HL-60 (cell line): Measurements from ENCODE around the gene KIF12.

Experiments
- DNase-seq, 2 experiments: peaks; one replicate each; pipeline ENCODE4 v3.0.0-alpha.2; 2010 to 2020; ENCODE audit warnings: low read depth in 1 of 2, low spot score in 1 of 2
- H3K27ac ChIP-seq: fragments of 250-450 bp; sonication (Bioruptor Pico); replicated peaks from 2 replicates; pipeline ENCODE4 v1.5.1; 2020; ENCODE audit warnings: mild to moderate bottlenecking, moderate library complexity
- H3K27me3 ChIP-seq: fragments of 250-450 bp; sonication (Bioruptor Pico); 2 replicates; pipeline ENCODE4 v1.5.1; 2021; ENCODE audit warnings: mild to moderate bottlenecking, moderate library complexity; ENCODE audit not compliant: insufficient read depth, poor library complexity, severe bottlenecking
- H3K4me3 ChIP-seq: replicated peaks from 2 replicates; pipeline ENCODE4 v1.5.1; 2011; ENCODE audit warnings: mild to moderate bottlenecking, control low read depth, low read length; ENCODE audit not compliant: insufficient read depth
- GABPA ChIP-seq: IDR thresholded peaks from 2 replicates; pipeline ENCODE4 v1.6.1; 2012; ENCODE audit warnings: low read depth
- POLR2AphosphoS5 ChIP-seq: IDR thresholded peaks from 2 replicates; pipeline ENCODE4 v1.6.1; 2012; ENCODE audit warnings: low read depth
- SPI1 ChIP-seq: IDR thresholded peaks from 2 replicates; pipeline ENCODE4 v1.6.1; 2012; ENCODE audit warnings: low read depth, mild to moderate bottlenecking, borderline replicate concordance
- TF ChIP-seq, protein P1 (sequence below): IDR thresholded peaks from one replicate; pipeline ENCODE4 v1.5.1; 2011; ENCODE audit warnings: low read length, control low read depth, inconsistent platforms; ENCODE audit not compliant: insufficient read depth
- TF ChIP-seq, protein P2 (sequence below): IDR thresholded peaks from 2 replicates; pipeline ENCODE4 v1.6.1; 2012; ENCODE audit warnings: low read depth; ENCODE audit not compliant: insufficient replicate concordance

The KIF12 gene

DNA sequence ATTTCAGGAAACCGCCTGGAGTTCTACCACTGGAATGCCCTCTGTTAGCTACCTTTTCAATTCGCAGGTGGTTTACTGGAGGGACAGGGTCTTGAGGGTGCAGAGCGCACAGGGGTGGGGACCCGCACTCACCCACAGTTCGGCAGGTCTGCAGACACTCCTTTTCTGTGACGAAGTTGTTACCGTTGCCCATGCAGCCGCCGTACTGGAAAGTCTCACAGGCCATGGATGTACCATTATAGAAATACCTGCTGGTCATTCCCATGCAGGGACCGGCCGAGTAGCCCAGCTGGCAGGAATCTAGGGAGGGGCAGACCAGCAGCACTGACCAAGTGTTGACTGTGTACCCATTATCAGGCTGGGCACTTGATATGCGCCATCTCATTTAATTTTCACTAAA is 37.8 kb downstream of the KIF12 start:
- TF ChIP-seq GABPA (no peak), POLR2AphosphoS5 (no peak), SPI1 (no peak)
- TF ChIP-seq, protein P1, sequence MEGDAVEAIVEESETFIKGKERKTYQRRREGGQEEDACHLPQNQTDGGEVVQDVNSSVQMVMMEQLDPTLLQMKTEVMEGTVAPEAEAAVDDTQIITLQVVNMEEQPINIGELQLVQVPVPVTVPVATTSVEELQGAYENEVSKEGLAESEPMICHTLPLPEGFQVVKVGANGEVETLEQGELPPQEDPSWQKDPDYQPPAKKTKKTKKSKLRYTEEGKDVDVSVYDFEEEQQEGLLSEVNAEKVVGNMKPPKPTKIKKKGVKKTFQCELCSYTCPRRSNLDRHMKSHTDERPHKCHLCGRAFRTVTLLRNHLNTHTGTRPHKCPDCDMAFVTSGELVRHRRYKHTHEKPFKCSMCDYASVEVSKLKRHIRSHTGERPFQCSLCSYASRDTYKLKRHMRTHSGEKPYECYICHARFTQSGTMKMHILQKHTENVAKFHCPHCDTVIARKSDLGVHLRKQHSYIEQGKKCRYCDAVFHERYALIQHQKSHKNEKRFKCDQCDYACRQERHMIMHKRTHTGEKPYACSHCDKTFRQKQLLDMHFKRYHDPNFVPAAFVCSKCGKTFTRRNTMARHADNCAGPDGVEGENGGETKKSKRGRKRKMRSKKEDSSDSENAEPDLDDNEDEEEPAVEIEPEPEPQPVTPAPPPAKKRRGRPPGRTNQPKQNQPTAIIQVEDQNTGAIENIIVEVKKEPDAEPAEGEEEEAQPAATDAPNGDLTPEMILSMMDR = no peak
- TF ChIP-seq, protein P2, sequence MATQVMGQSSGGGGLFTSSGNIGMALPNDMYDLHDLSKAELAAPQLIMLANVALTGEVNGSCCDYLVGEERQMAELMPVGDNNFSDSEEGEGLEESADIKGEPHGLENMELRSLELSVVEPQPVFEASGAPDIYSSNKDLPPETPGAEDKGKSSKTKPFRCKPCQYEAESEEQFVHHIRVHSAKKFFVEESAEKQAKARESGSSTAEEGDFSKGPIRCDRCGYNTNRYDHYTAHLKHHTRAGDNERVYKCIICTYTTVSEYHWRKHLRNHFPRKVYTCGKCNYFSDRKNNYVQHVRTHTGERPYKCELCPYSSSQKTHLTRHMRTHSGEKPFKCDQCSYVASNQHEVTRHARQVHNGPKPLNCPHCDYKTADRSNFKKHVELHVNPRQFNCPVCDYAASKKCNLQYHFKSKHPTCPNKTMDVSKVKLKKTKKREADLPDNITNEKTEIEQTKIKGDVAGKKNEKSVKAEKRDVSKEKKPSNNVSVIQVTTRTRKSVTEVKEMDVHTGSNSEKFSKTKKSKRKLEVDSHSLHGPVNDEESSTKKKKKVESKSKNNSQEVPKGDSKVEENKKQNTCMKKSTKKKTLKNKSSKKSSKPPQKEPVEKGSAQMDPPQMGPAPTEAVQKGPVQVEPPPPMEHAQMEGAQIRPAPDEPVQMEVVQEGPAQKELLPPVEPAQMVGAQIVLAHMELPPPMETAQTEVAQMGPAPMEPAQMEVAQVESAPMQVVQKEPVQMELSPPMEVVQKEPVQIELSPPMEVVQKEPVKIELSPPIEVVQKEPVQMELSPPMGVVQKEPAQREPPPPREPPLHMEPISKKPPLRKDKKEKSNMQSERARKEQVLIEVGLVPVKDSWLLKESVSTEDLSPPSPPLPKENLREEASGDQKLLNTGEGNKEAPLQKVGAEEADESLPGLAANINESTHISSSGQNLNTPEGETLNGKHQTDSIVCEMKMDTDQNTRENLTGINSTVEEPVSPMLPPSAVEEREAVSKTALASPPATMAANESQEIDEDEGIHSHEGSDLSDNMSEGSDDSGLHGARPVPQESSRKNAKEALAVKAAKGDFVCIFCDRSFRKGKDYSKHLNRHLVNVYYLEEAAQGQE = no peak
- H3K27me3 ChIP-seq = no peaks in the 10 kb centered on the region
- H3K27ac ChIP-seq = no peak overlapping the region
- DNase-seq = no peak
- H3K4me3 ChIP-seq = no peak overlapping the region

DNA sequence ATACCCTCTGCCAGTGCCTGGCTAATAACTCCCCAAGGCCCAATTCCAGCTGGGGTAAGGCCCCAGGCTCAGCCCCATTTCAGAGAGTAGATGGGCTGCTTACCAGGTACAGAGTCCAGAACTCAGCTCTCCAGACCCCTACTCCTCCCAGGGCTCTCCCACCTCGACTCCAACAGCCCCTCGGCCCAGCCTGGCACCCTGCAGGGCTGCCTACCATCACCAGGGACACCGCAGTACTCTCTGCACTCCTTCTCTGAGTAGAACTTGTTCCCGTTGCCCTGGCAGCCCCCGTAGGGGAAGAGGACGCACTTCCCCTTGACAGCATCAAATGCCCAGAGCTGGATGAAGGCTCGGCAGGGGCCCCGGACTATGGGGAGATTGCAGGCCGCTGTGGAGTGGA is 38.4 kb downstream of the KIF12 start:
- no peak for TF ChIP-seq GABPA
- Histone ChIP-seq H3K4me3 (no peak overlapping the region), H3K27ac (no peak overlapping the region), H3K27me3 (no peaks in the 10 kb centered on the region)
- DNase-seq = no peak

DNA sequence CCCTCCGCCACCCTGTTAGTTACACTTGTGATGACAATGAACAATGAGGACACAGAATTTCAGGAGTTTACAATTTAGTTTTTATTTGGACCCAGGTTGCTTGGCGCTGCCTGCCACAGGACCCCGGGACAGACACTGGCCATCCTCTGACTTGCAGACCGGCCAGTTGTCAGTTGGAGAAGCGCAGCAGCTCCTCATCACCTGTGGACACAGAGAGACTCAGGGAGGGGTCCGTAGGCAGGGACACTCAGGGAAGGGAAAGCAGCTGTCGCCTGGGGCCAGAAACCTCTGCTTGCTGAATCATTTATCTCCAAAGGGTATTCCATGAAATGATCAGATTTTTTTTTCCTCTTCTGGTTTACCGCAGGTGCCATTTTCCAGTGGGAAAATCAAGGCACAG is 39.0 kb downstream of the KIF12 start:
- Histone ChIP-seq H3K27me3 (no peaks in the 10 kb centered on the region), H3K4me3 (no peak overlapping the region), H3K27ac (no peak overlapping the region)
- DNase-seq = no peak
- TF ChIP-seq GABPA (no peak), SPI1 (no peak), POLR2AphosphoS5 (no peak)
- TF ChIP-seq, protein P1 = no peak
- TF ChIP-seq, protein P2 = no peak

DNA sequence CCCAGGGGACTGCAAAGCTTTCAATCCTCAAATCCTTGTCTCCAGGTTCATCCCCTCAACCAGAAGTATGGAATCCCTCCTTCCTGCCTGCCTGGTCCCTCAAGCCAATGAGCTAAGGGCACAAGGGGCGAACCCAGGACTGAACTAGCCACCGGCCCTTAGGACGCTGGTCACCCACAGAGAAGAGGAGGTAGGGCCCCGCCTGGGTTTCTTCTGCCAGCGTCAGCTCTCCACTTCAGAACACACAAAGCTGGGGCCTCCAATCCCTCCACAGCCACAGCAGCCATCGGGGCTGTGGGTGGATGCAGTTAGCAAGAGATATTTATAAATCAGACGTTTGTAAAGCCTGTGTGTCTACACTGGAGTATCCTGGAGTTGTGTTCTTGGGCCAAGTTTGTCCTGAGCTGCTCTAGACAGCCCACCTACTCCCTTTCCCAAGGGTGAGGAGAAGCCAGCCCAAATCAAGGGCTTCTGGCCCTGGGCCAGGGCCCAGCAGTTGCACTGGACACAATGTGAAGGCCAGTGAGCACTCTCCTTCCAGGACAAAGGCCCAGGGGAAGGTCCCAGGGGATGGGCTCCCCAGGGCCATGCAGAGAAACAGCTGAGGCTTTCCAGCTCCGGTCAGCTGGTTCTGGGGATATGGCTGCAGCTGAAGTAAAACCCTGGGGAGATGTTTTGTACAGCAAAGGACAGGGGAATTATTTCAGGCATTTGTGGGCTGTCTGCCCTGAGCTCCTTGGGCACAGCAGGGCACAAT is 39.9 kb downstream of the KIF12 start:
- TF ChIP-seq, protein P2 = no peak
- no peak for TF ChIP-seq GABPA
- no peak for TF ChIP-seq POLR2AphosphoS5
- TF ChIP-seq, protein P1 = no peak
- TF ChIP-seq SPI1 = no peak
- Histone ChIP-seq H3K27ac (no peak overlapping the region), H3K4me3 (no peak overlapping the region), H3K27me3 (no peaks in the 10 kb centered on the region)
- DNase-seq = no peak
